ENCODE data around the gene NFIC. TPM values are rescaled to one million over a fixed set of nuclear protein-coding genes. Genes with fewer than 3 reads are reported as not detected.

The NFIC gene
- total RNA-seq, 1 donor from 2014 or later, result 38.3 TPM

GRCh38 chr19:3518255-3518654, 151.9 kb downstream of the NFIC start:
- no peaks in the 10 kb centered on the region for H3K9me3 ChIP-seq (ENCODE audit: insufficient read depth, low read depth, low read length)
- H4K20me1 ChIP-seq (ENCODE audit: insufficient read depth, low read length), result peaks cover 98% of the 10 kb centered on the region
- Mint-ChIP-seq H3K27me3 (ENCODE audit: low read depth, unreplicated experiment) (no peaks in the 10 kb centered on the region), H3K36me3 (ENCODE audit: low read depth, unreplicated experiment) (peaks cover 5% of the 10 kb centered on the region), H3K4me3 (ENCODE audit: unreplicated experiment) (no peak overlapping the region), H3K9me3 (ENCODE audit: unreplicated experiment) (no peaks in the 10 kb centered on the region), H3K27ac (ENCODE audit: unreplicated experiment) (peak overlapping the region; percentile 9), H3K4me1 (ENCODE audit: low read depth, unreplicated experiment) (peaks cover 16% of the 10 kb centered on the region)
- FAIRE-seq (no peak), DNase-seq (ENCODE audit: low read depth) (no peak)
- TF ChIP-seq CTCF (IDR thresholded peaks at IDR 0.05; ENCODE audit: insufficient read depth, low read depth, low read length) (no peak), EZH2 (IDR thresholded peaks at IDR 0.05; ENCODE audit: insufficient read depth, low read length) (no peak)
- H2AFZ ChIP-seq (ENCODE audit: low read depth, low read length), result no peak overlapping the region
- H3K27ac ChIP-seq (ENCODE audit: low read depth, low read length), result no peak overlapping the region
- H3K27me3 ChIP-seq (ENCODE audit: insufficient read depth, low read length), result no peaks in the 10 kb centered on the region
- H3K79me2 ChIP-seq (ENCODE audit: insufficient read depth, low read length), result peaks cover 99% of the 10 kb centered on the region
- no peak overlapping the region for H3K4me3 ChIP-seq (ENCODE audit: insufficient read depth, low read depth, low read length)
- H3K9ac ChIP-seq (ENCODE audit: low read length), result no peak overlapping the region
- H3K36me3 ChIP-seq (ENCODE audit: insufficient read depth, low read length), result peaks cover 2% of the 10 kb centered on the region
- peaks cover 11% of the 10 kb centered on the region for H3K4me1 ChIP-seq (ENCODE audit: insufficient read depth, low read length)
- H3K4me2 ChIP-seq (ENCODE audit: low read length), result no peak overlapping the region

GRCh38 chr19:3518659-3519058, 152.3 kb downstream of the NFIC start:
- DNase-seq (ENCODE audit: low read depth), result no peak
- H3K27ac Mint-ChIP-seq (ENCODE audit: unreplicated experiment), result peak overlapping the region; percentile 9
- no peak overlapping the region for H3K4me2 ChIP-seq (ENCODE audit: low read length)
- no peak overlapping the region for H3K4me3 Mint-ChIP-seq (ENCODE audit: unreplicated experiment)
- peaks cover 7% of the 10 kb centered on the region for H3K4me1 ChIP-seq (ENCODE audit: insufficient read depth, low read length)
- H3K79me2 ChIP-seq (ENCODE audit: insufficient read depth, low read length), result peaks cover 99% of the 10 kb centered on the region
- TF ChIP-seq EZH2 (IDR thresholded peaks at IDR 0.05; ENCODE audit: insufficient read depth, low read length), result no peak
- no peak for TF ChIP-seq CTCF (IDR thresholded peaks at IDR 0.05; ENCODE audit: insufficient read depth, low read depth, low read length)
- H3K36me3 Mint-ChIP-seq (ENCODE audit: low read depth, unreplicated experiment), result peaks cover 5% of the 10 kb centered on the region
- no peaks in the 10 kb centered on the region for H3K27me3 ChIP-seq (ENCODE audit: insufficient read depth, low read length)
- H3K9me3 Mint-ChIP-seq (ENCODE audit: unreplicated experiment), result no peaks in the 10 kb centered on the region
- H3K4me3 ChIP-seq (ENCODE audit: insufficient read depth, low read depth, low read length), result no peak overlapping the region
- no peak overlapping the region for H2AFZ ChIP-seq (ENCODE audit: low read depth, low read length)
- peaks cover 98% of the 10 kb centered on the region for H4K20me1 ChIP-seq (ENCODE audit: insufficient read depth, low read length)
- peaks cover 2% of the 10 kb centered on the region for H3K36me3 ChIP-seq (ENCODE audit: insufficient read depth, low read length)
- no peak for FAIRE-seq
- H3K27ac ChIP-seq (ENCODE audit: low read depth, low read length), result no peak overlapping the region
- H3K4me1 Mint-ChIP-seq (ENCODE audit: low read depth, unreplicated experiment), result peaks cover 16% of the 10 kb centered on the region
- no peak overlapping the region for H3K9ac ChIP-seq (ENCODE audit: low read length)
- no peaks in the 10 kb centered on the region for H3K9me3 ChIP-seq (ENCODE audit: insufficient read depth, low read depth, low read length)
- no peaks in the 10 kb centered on the region for H3K27me3 Mint-ChIP-seq (ENCODE audit: low read depth, unreplicated experiment)

Other genes starting within 250 kb of the NFIC start
- not detected in 2 replicates for gene GNA15, start 230.6 kb upstream of the NFIC start, total RNA-seq
- gene S1PR4, start 187.8 kb upstream of the NFIC start, total RNA-seq, result not detected in 2 replicates
- gene NCLN, start 180.7 kb upstream of the NFIC start, total RNA-seq, result 95.8 and 97.3 TPM in 2 replicates
- 1.2 and 1.4 TPM in 2 replicates for gene CELF5, start 141.9 kb upstream of the NFIC start, total RNA-seq
- gene SMIM24, start 113.9 kb downstream of the NFIC start, total RNA-seq, result not detected in 2 replicates
- not detected in 2 replicates for gene SMIM44, start 116.9 kb downstream of the NFIC start, total RNA-seq
- gene DOHH, start 134.1 kb downstream of the NFIC start, total RNA-seq, result 14.5 and 16.2 TPM in 2 replicates
- gene FZR1, start 139.7 kb downstream of the NFIC start, total RNA-seq, result 47.0 and 51.8 TPM in 2 replicates
- 0.68 TPM in 1 of 2 replicates, not detected in the other for gene TEKTIP1, start 172.6 kb downstream of the NFIC start, total RNA-seq
- 181 and 201 TPM in 2 replicates for gene MFSD12, start 191.0 kb downstream of the NFIC start, total RNA-seq
- gene HMG20B, start 206.4 kb downstream of the NFIC start, total RNA-seq, result 55.9 and 63.8 TPM in 2 replicates
- 0.09 and 0.10 TPM in 2 replicates for gene GIPC3, start 218.9 kb downstream of the NFIC start, total RNA-seq
- gene TBXA2R, start 240.3 kb downstream of the NFIC start, total RNA-seq, result 0.31 and 0.39 TPM in 2 replicates

All from astrocyte (in vitro differentiated cells and primary cell).